Inferior parietal cortex (tissue), 1 donor: ENCODE results near the gene DBT.

Experiments
- DNase-seq: peaks from one replicate; pipeline ENCODE4 v3.0.0-alpha.2; 2016; ENCODE audit errors: extremely low spot score

DBT gene

DNA sequence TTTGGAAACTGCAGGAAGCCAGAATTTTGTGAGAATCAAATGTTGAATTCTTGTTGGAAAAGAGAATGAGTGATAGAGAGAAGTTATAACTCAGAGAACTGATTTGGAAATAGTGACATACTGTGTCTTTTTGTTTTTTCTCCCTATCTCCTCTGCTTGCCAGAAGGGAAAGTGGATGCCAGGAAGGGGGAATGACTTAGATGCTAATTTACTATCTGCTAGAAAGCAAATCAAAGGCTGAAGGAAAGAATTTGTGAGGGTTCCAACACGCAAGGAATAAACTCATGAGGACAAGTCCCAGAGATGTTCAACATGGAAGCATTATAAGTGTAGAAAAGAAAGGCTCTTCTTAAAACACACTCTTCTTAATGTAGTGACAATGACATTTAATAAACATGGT, 51.0 kb downstream of the DBT start:
- no peak for DNase-seq

DNA sequence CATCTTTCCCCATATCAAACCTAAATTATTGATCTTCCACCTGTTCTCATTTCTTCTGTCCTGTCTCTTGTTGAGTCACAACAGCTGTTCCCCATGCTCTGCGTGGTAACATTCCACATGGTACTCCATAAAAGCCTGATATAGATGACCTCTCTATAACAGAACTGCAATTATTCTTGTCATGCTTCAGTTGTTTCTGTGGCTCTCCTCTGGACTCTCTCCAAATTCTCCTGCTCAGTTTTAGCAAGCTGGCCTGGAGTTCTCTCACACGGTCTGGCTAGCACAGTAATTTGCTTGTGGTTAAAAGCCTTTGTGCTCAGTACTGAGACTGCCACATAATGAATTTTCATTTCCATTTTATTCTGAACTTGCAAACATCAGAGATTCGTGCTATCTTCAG, 61.0 kb downstream of the DBT start:
- peak; percentile 74 for DNase-seq

DNA sequence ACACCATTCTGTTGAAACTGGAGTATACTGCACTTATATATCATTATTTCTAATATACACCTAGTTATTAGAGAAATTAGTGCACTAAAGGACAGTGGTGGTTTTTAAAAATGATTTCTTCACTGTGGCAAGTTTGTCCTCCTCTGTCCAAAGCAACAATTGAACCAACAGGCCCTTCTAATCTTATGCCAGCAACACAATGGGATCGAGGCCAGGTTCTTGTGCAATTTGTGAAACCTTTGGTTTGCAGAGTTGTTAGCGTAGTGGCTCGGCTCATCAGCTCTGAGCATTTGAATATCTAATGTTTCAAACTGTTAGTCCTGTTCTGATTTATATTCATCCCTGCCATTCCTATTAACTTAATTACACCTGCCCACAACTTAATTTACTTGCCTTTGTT, 61.7 kb downstream of the DBT start:
- no peak for DNase-seq

GRCh38 chr1:100184536-100184935, 65.1 kb downstream of the DBT start:
- DNase-seq: no peak

DNA sequence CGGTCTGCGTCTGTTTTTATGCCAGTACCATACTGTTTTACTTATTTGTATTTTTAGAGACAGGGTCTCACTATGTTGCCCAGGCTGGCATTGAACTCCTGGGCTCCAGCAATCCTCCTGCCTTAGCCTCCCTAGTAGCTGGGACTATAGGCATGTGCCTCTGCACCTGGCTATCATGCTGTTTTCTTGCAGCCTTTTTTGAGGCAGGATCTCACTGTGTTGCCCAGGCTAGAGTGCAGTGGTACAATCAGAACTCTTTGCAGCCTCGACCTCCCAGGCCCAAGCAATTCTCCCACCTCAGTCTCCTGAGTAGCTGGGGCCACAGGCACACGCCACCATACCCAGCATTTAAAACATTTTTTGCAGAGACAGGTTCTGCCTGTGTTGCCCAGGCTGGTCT, 66.3 kb downstream of the DBT start:
- no peak for DNase-seq

- DNase-seq: peak; percentile 25
Measured at GRCh38 chr1:100178091-100178490, 71.5 kb downstream of the DBT start, which contains the start of gene LRRC39. Gene LRRC39 (minus strand): TSS chr1:100178256. CDS start chr1:100168516, 9,740 bp downstream.

GRCh38 chr1:100177295-100178041, 72.2 kb downstream of the DBT start:
- DNase-seq: no peak

DNA sequence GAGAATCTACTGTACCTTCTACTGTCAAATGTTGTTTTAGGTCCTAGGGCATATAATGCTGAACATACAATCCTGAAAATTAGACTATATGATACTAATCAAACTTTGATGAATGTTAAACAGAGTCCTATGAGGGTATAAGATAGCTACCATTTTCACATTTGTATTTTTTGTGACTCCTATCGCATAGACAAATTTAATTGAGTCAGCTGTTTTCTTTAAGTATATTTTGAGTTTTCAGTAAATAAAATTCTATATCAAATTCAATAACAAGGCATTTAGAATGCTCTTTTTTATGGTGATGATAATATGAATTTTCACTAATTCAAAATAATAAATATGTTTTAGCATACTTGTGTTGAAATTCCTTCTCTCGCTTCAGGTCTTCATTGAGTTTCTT, 81.6 kb downstream of the DBT start:
- no peak for DNase-seq

- DNase-seq: no peak
Measured at GRCh38 chr1:100164702-100165101, 84.9 kb downstream of the DBT start.

DNA sequence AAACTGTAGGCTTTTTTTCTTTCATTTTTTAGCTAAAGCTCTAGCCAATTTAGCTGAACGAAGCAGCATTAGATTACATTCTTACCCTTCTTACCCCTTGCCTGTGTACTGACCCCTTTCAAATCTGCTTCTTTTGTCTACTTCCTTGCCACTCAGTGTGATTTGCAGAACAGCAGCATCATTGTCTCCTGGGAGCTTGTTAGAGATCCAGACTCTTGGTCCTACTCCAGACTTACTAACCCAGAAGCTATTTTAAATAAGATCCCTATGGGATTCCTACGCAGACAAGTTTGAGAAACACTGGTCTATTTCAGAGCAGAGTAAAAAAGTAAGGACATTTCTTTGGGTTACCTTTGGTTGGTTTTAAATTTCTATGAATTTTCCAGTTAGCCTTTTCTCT, 85.4 kb downstream of the DBT start:
- DNase-seq: no peak

GRCh38 chr1:100162881-100163280, 86.8 kb downstream of the DBT start:
- no peak for DNase-seq

GRCh38 chr1:100152271-100152670, 97.4 kb downstream of the DBT start:
- DNase-seq: no peak

GRCh38 chr1:100151679-100152078, 98.0 kb downstream of the DBT start:
- no peak for DNase-seq

- DNase-seq: no peak
Measured at GRCh38 chr1:100147875-100148274, 101.8 kb downstream of the DBT start.

- DNase-seq: no peak
Measured at GRCh38 chr1:100146958-100147357, 102.7 kb downstream of the DBT start.

DNA sequence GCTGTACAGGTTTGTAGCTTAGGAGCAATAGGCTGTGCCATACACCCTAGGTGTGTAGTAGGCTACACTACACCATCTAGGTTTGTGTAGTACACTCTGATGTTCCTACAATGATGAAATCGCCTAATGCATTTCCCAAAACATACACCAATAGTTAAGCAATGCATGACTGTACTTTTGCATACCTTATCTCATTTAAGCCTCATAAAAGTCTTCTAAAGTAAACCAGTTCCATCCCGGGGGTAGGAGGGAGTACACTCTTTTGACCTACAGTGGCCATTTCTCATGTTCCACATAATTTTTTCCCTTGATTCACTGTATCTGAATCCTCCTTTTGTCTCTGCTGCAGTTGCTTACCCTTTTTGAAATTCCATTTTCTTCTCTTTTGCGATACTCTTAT, 104.5 kb downstream of the DBT start:
- no peak for DNase-seq

GRCh38 chr1:100142343-100142742, 107.3 kb downstream of the DBT start:
- no peak for DNase-seq

GRCh38 chr1:100141192-100141591, 108.4 kb downstream of the DBT start:
- no peak for DNase-seq

- no peak for DNase-seq
Measured at GRCh38 chr1:100137602-100138001, 112.0 kb downstream of the DBT start.
